ENCODE measurements around the gene PEMT.
"Not testable (repeated sequence)": the region's sequence is repeated elsewhere in the genome, so short reads cannot be mapped to it uniquely, and the experiment has no call there.

Gene PEMT

GRCh38 chr17:17469996-17470395, 121.5 kb downstream of the PEMT start:
- peaks cover 4% of the 10 kb centered on the region for H3K4me1 Mint-ChIP-seq
- H3K36me3 Mint-ChIP-seq = no peaks in the 10 kb centered on the region
- no peak overlapping the region for H3K27ac Mint-ChIP-seq
- H3K9me3 Mint-ChIP-seq = no peaks in the 10 kb centered on the region
- peaks cover 2% of the 10 kb centered on the region for H3K27me3 Mint-ChIP-seq
- no peak overlapping the region for H3K4me3 Mint-ChIP-seq

DNA sequence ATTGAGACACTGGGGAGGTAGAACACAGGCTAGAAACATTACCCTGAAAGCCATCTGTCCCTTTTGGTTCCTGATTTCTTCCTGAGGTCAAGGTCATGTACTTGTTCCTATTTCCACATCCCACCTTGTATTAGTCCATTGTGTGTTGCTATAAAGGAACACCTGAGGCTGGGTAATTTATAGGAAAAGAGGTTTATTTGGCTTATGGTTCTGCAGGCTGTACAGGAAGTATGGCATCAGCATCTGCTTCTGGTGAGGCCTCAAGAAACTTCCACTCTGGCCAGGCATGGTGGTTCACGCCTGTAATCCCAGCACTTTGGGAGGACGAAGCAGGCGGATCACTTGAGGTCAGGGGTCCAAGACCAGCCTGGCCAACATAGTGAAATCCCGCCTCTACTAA, 122.2 kb downstream of the PEMT start:
- Mint-ChIP-seq H3K4me1 (peaks cover 4% of the 10 kb centered on the region), H3K27me3 (peaks cover 6% of the 10 kb centered on the region), H3K4me3 (no peak overlapping the region), H3K36me3 (no peaks in the 10 kb centered on the region), H3K9me3 (no peaks in the 10 kb centered on the region), H3K27ac (no peak overlapping the region)

DNA sequence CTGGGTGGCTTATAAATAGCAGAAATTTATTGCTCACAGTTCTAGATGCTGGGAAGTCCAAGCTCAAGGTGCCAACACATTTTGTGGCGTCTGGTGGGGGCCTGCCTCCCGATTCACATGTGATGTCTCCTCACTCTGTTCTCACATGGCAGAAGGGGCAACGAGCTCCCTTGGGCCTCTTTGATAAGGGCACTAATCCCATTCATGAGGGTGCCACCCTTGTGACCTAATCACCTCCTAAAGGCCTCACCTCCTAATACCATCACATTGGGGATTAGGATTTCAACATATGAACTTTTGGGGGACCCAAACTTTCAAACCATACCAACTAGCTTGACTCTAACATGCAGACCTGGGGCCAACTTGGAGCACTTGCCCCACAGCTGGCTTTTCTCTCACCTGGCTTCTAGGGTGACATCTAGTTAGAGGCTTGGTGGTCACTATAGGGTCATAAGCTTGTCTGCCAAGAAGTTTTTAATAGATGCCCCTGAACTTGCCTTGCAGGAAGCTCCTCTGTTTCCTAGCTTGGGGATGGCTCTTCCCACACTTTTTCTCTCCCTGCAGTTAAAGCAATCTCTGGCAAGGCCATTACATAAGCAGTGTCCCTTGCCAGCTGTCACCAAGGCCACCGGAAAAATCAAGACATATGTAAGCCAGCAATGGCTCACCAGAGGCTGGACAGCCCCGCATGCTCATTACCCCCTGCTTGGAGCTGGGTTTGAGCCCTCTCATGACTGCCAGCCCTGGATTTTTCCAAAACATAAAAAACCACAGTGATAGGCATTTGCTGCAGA, 123.1 kb downstream of the PEMT start:
- H3K27ac Mint-ChIP-seq = no peak overlapping the region
- no peaks in the 10 kb centered on the region for H3K36me3 Mint-ChIP-seq
- no peaks in the 10 kb centered on the region for H3K9me3 Mint-ChIP-seq
- no peak overlapping the region for H3K4me3 Mint-ChIP-seq
- peaks cover 6% of the 10 kb centered on the region for H3K27me3 Mint-ChIP-seq
- H3K4me1 Mint-ChIP-seq = peaks cover 4% of the 10 kb centered on the region

DNA sequence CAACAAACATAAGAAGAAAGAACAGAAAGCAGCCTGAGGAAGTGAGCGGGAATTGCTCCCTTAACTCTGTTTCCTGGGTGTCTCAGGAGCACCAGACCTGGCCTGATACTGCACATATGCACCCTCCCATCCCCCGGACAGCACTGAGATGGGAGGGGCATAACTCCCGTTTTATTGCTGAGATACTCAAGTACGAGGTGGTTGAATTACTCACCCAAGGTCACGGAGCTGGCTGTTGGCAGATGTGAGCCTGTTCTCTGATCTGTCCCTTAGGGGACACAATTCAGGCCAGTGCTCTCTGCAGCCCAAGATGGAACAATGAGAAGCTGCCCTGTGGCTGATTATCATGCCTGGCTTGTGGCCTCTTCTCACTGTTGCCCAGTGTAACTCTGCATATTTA, 123.8 kb downstream of the PEMT start:
- no peaks in the 10 kb centered on the region for H3K36me3 Mint-ChIP-seq
- no peak overlapping the region for H3K27ac Mint-ChIP-seq
- H3K4me1 Mint-ChIP-seq = peaks cover 4% of the 10 kb centered on the region
- no peaks in the 10 kb centered on the region for H3K9me3 Mint-ChIP-seq
- H3K27me3 Mint-ChIP-seq = peaks cover 6% of the 10 kb centered on the region
- H3K4me3 Mint-ChIP-seq = no peak overlapping the region

GRCh38 chr17:17467016-17467415, 124.5 kb downstream of the PEMT start:
- H3K27me3 Mint-ChIP-seq = peaks cover 6% of the 10 kb centered on the region
- no peak overlapping the region for H3K4me3 Mint-ChIP-seq

GRCh38 chr17:17466511-17466910, 125.0 kb downstream of the PEMT start:
- Mint-ChIP-seq H3K27me3 (peaks cover 6% of the 10 kb centered on the region), H3K9me3 (no peaks in the 10 kb centered on the region), H3K27ac (no peak overlapping the region), H3K36me3 (no peaks in the 10 kb centered on the region), H3K4me1 (no peaks in the 10 kb centered on the region), H3K4me3 (no peak overlapping the region)

More at GRCh38 chr17:17467016-17467415, 124.5 kb downstream of the PEMT start:
- Mint-ChIP-seq H3K36me3 (no peaks in the 10 kb centered on the region), H3K27ac (no peak overlapping the region), H3K4me1 (no peaks in the 10 kb centered on the region), H3K9me3 (no peaks in the 10 kb centered on the region)

- H3K9me3 Mint-ChIP-seq, H3K4me3 Mint-ChIP-seq, H3K27ac Mint-ChIP-seq, H3K27me3 Mint-ChIP-seq, H3K36me3 Mint-ChIP-seq, H3K4me1 Mint-ChIP-seq: not testable (repeated sequence)
Observed at GRCh38 chr17:17465878-17466277, 125.6 kb downstream of the PEMT start.

DNA sequence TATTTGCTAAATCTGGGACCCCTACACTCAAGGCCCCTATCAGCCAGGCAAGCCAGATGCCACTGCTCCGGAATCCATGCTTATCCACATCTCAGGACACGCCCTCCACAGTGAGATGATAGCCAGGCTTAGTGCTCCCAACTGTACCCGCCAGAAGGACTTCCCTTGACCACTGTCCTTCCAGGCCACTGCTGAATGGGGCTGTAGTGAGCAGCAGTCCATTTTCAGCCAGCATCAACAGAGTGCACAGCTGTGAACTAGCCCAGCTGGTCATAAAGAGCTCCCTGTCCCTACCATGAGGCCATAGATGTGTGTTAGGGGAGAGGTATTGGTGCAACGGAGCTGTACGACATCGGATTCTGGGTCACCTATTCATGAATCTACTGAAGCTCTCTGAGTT, 127.7 kb downstream of the PEMT start:
- H3K4me1 Mint-ChIP-seq = no peaks in the 10 kb centered on the region
- no peak overlapping the region for H3K27ac Mint-ChIP-seq
- H3K4me3 Mint-ChIP-seq = no peak overlapping the region
- peaks cover 4% of the 10 kb centered on the region for H3K27me3 Mint-ChIP-seq
- peaks cover 6% of the 10 kb centered on the region for H3K9me3 Mint-ChIP-seq
- no peaks in the 10 kb centered on the region for H3K36me3 Mint-ChIP-seq

DNA sequence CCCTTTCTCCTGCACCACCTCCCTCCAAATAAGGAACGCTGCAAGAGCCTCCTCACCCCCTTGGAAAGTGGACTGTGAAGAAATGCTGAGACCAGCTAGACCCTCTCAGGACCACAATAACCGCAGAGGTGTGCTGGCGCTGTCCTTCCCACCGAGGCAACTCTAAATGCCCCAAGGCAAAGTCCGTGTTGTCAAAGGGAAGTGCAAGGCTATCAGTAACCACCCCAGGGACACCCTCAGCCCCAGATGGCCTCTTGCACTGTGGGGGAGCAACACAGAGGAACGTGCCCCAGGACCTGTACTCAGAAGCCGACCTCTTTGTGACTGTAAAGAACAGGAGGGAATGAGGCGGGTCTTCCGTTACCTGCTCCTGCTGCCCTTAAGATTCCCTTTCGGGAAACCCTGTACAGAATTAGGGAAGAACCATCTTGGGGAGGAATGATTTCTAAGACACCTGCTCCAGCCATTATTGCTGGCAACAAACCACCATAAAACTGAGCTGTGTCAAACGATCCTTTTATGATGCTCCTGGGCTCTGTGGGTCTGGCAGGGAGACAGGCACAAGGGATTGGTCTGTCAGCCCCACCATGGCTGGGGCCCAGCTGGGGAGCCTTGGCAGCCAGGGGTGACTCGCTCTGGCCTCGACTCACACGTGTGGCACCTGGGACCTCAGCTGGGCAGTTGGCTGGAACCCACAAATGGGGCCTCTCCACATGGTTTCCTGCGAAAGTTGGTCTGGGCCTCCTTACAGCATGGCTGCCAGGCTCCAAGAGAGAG, 129.3 kb downstream of the PEMT start:
- no peak overlapping the region for H3K27ac Mint-ChIP-seq
- H3K4me1 Mint-ChIP-seq = no peaks in the 10 kb centered on the region
- peaks cover 4% of the 10 kb centered on the region for H3K27me3 Mint-ChIP-seq
- no peaks in the 10 kb centered on the region for H3K36me3 Mint-ChIP-seq
- no peak overlapping the region for H3K4me3 Mint-ChIP-seq
- peaks cover 6% of the 10 kb centered on the region for H3K9me3 Mint-ChIP-seq

- Mint-ChIP-seq H3K27me3 (peaks cover 4% of the 10 kb centered on the region), H3K9me3 (peaks cover 6% of the 10 kb centered on the region), H3K4me1 (no peaks in the 10 kb centered on the region), H3K36me3 (no peaks in the 10 kb centered on the region), H3K27ac (no peak overlapping the region), H3K4me3 (no peak overlapping the region)
Observed at GRCh38 chr17:17460038-17460437, 131.5 kb downstream of the PEMT start.

DNA sequence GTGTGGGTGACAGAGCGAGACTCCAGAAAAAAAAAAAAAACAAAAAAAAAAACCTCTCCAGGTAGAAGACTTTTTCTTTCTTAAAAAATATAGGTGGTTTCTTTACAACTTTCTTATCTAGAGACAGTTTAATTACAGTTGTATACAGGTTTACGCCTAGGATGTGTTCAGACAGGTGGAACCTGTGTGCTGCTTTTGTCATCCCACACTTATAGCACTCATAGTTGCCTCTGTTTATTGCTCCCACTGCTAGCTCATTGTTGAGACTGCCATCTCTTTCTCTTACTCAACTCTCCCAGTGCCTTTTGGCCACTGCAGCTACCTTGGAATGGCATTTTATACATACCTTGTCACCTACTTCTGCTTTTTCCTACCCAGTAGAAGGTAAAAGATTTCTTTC, 133.8 kb downstream of the PEMT start:
- Mint-ChIP-seq H3K4me1 (no peaks in the 10 kb centered on the region), H3K27me3 (no peaks in the 10 kb centered on the region), H3K9me3 (peaks cover 6% of the 10 kb centered on the region), H3K4me3 (no peak overlapping the region), H3K36me3 (no peaks in the 10 kb centered on the region), H3K27ac (no peak overlapping the region)

- no peak overlapping the region for H3K27ac Mint-ChIP-seq
- H3K4me1 Mint-ChIP-seq = no peaks in the 10 kb centered on the region
- H3K9me3 Mint-ChIP-seq = peaks cover 6% of the 10 kb centered on the region
- H3K36me3 Mint-ChIP-seq = no peaks in the 10 kb centered on the region
- H3K4me3 Mint-ChIP-seq = no peak overlapping the region
- no peaks in the 10 kb centered on the region for H3K27me3 Mint-ChIP-seq
Observed at GRCh38 chr17:17456251-17456650, 135.3 kb downstream of the PEMT start.
